IPS-NIHi7 (cell line): Measurements from ENCODE around the gene JPT2.
"Not testable (repeated sequence)": the region's sequence is repeated elsewhere in the genome, so short reads cannot be mapped to it uniquely, and the experiment has no call there.

Experiments
- DNase-seq: peaks from one replicate; pipeline ENCODE4 v3.0.0; 2012; ENCODE audit warnings: mixed read lengths; ENCODE audit errors: extremely low spot score

The JPT2 gene

DNA sequence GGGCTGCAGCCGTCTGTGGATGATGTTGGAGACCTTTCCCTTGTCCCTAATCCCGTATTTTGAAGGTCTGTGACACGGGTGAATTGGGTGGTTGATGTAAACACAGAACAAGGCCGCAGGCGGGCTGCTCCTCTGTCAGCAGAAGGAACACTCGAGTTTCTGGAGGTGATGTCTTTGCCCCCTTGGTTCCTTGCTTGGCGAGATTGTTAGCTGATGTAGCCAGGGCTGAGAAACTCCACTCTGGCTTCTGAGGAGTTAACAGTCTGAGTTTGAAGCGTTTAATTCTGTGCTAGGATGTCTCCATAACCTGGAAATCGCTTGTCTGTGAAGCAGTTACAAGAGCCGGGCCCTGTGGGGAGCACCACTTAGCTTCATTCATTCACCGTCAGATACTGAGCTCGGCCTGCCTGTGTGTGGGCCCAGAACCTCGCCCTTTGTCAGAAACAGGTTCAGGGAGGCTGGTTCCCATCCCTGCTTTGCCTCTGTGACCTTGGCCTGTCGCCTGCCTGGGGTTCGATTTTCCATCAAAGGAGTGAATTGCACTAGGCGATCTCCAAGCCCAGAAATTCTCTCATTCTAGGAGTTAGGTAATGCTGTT is 29.2 kb downstream of the JPT2 start:
- no peak for DNase-seq

DNA sequence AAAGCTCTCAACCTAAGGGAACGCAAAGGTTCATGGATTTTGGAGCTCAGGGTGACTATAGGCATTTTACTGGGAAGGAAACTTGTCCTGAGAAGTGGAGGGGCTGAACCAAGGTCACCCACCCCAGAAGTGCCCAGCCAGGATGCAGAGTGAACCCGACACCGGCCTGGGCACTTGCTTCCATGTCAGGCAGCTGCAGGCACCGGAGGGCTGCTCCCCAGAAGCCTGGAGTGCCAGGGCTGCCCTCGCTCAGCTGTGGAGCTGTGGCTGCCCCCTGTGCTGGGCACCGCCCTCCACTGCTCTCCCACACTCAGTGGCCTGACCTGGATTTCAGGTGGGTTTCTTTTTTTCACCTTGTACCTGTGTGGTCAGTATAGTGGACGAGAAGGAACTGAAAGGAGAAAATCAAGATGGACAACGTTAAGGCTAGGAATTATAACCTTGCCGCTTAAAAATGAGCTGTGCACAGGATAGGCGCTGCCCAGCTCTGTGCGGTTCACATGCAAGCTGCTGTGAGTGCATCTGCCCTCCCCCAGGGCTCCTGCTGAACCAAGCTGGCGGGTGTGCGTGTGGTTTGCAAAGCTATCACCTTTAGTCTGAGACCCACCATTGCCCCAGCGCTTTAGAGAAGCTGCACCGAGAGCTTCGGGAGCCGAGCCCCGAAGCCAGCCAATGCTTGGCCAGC is 30.1 kb downstream of the JPT2 start:
- DNase-seq = no peak

DNA sequence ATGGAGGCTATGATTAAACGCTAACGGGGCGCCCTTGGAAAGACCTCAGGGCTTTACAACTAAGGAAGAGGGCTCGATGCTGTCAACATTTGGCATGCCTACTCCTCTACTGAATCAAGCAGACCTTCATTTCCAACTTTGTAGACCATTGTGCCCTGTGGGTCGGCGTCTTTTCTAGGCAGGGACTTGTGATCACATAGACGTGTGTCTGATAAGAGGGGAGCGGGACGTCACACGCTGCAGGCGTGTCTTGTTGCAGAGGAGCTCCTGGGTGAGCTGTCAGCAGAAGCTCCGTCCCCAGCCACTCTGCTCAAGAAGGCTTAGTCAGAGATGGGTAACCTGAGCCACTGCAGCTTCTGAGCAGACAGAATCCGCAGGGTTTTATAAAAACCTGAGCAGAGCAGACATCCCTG is 30.7 kb downstream of the JPT2 start:
- DNase-seq = no peak

DNA sequence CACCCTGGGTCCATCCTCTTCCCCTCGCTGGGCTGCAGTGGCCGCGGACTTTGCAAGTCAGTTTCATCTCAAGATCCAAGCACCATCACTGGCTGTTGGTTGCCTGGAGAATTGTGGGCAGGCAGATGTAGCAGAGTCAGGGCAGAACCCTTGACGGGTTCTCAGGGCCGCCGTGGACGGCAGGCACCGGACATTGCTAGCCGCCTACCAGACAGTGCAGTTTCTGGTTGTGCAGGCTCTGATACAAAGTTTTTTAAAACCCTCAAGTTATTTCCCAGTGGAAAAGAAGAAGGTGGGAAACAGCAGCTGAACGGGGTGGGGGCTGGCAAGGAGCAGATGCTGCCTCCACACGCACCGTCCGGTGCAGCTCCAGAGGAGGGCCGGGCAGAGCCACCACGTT is 31.3 kb downstream of the JPT2 start:
- DNase-seq = no peak

DNA sequence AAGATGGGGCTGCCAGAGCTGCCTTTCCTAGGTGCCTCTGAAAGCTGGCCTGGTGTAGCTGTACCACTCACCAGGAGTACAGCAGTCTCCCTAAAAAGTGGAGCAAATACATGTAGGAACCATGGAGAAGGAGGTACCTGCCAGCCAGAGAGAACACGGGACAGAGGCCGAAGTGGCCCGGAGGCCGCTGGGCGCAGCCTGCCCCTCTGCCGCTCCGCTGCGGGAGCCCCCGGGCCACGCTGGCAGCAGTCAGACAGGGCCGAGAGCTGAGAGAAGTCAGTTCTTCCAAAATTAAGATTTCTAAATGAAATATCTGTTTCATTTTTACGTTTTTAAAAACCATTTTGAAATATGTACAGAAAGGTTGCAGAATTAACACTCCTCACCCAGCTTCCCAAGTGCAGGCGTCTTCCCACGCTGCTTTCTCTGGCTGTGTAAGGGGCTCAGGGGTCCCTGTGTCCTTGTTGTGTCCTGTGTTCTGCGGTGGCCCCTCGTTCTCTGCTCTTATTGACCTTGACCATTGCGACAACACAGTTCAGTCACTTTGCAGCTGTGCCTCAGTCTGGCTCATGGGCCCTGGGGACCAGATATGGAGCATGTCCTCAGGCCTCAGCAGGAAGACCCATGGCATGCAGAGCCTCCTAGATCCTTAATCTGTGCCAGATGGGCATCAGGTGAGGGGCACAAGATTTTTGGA is 32.9 kb downstream of the JPT2 start:
- no peak for DNase-seq

DNA sequence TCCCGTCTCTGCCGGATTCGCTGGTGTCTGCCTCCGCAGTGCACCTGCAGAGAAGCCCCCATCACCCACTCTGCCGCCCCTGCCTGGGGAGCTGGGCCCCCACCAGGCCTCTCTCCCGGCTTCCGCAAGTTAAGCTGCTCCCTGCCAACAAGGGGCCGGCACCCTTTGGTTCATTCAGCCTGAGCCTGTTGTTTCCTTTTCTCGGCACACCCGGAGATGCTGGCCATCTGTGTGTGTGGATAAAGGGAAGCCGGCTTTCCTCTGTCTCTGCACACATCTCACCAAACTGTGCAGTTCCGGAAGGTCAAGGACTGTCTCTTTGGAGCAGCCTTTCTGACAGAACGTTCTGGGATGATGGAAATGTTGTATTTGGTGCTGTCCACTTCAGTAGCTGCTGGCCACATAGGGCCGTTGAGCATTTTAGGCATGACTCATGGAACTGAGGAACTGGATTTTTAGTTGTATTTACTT is 34.7 kb downstream of the JPT2 start:
- DNase-seq = no peak

DNA sequence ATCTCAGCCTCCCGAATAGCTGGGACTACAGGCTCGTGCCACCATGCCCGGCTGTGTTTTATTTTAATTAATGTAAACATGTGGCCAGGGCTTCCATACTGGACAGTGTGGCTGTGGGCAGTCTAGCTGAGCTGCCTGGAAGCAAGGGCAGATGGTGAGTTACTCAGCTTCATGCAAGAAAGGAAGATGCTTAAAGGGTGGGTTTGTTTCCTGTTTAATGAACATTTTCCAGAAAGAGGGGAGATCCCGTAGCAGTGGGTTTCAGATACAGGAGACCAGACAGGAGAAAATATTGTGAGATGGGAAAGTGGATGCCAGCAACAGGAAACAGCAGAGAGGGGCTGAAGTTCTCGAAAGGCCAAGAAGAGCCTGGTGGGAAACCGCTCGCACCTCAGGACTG is 35.3 kb downstream of the JPT2 start:
- no peak for DNase-seq

DNA sequence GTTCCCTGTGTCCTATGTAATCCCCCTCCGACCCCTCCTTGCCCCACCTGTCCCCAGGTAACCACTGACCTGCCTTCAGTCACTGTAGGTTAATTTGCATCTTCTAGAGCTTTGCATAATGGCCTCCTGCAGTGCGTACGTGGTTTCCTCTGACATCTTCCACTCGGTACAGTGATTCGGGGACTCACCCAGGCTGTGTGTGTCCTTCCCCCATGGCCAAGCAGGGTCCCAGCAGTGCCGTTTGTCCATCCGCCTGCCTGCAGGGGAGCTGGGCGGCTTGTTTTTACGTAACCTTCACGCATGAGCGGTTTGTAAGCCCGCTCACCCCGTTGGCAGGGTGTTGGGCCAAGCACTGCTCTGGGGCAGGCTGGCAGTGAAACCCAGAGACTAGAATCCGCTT is 35.9 kb downstream of the JPT2 start:
- DNase-seq = no peak

DNA sequence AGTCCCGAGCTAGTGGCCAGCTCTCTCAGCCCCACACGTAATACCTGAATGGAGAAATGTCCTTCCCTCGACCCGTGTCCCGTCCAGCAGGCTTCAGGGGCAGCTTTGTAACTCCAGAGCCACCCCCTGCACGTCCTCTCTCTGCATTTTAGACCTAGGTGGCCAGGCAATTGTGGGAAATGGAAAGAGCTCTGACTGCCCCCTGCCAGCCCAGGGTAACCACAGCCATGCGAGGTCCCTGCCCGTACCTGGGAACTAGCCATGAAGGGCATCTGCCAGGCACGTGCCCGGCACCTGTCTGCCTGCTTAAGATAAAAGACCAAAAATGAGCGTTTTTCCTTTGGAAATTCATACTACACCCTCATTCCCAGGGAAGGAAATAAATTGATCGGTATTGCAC is 37.1 kb downstream of the JPT2 start:
- DNase-seq = no peak

DNA sequence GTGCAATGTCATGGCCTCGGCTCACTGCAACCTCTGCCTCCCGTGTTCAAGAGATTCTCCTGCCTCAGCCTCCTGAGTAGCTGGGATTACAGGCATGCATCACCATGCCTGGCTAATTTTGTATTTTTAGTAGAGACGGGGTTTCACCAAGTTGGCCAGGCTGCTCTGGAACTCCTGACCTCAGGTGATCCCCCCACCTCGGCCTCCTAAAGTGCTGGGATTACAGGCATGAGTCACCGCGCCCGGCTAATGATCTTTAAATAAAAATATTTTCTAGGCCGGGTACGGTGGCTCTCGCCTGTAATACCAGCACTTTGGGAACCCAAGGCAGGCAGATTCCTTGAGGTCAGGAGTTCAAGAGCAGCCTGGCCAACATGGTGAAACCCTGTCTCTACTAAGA is 40.2 kb downstream of the JPT2 start:
- DNase-seq = not testable (repeated sequence)

DNA sequence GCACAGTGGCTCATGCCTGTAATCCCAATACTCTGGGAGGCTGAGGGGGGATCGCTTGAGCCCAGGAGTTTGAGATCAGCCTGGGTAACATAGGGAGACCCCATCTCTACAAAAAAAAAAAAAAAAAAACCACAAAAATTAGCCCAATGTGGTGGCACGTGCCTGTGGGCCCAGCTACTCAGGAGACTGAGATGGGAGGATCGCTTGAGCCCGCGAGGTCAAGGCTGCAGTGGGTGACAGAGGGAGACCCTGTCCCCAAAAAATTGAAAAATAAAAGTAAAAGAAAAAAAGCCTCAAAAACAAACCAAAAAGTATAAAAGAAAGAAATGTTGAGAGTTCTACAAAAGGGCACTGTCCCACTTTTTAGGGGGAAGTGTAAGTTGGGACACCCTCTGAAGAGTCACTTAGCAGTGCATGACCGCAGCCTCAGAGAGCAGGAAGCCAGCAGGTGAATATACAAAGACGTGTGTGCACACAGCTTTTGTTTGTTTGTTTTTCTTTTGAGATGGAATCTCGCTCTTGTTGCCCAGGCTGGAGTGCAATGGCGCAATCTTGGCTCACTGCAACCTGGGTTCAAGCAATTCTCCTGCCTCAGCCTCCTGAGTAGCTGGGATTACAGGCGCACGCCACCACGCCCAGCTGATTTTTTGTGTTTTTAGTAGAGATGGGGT is 41.6 kb downstream of the JPT2 start:
- not testable (repeated sequence) for DNase-seq

DNA sequence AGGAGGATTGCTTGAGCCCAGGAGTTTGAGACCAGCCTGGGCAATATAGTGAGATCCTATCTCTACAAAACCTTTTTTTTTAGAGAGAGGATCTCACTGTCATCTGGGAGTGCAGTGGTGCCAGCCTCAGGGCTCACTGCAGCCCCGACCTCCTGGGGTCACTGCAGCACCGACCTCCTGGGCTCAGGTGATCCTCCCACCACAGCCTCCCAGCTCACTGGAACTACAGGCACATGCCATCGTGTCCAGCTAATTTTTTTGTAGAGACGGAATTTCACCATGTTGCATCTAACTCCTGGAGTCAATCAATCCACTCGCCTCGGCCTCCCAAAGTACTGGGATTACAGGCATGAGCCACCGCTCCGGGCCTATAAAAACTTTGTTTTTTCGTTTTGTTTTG is 43.3 kb downstream of the JPT2 start:
- DNase-seq = no peak

DNA sequence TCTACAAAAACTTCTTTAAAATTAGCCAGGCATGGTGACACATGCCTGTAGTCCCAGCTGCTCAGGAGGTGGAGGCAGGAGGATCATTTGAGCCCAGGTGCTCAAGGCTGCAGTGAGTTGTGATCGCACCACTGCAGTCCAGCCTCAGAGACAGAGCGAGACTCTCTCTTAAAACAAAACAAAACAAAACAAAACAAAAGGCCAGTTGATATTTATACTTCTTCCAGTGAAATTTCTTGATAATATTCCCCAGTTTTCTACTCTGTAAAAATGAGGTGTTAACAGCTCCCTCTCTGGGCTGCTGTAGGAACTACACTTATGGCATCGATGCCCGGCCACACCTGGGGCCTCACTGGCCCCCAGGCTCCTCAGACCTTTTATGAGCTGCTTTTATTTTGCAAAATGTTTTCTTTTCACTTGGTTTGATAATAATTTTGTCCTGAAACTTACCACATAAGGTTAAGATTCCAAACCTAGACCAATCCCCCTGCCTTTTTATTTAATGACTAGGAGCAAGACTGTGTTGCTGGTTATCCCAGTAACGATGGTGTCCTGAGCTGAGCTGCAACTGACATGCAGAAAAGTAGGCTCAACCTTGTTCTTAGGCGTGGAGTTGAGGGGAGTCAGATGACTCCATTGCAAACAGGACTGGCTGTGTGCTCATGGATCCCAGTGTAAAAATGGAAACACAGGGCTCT is 45.5 kb downstream of the JPT2 start:
- DNase-seq = peak; percentile 78

DNA sequence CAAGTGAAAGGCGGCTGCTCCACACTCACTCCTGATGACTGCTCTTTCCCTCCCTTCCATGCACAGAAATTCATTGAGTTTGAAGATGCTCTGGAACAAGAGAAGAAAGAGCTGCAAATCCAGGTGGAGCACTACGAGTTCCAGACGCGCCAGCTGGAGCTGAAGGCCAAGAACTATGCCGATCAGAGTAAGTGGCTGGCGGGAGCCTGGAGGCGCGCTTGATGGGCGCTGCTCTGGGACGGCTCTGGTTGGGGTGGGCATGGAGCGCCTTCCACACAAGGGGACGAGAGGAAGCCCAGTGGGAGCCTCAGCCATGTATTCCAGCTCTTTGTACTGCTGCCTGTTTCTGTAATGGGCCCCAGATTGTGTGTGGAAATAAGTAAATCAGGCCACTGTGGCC is 46.4 kb downstream of the JPT2 start:
- no peak for DNase-seq

DNA sequence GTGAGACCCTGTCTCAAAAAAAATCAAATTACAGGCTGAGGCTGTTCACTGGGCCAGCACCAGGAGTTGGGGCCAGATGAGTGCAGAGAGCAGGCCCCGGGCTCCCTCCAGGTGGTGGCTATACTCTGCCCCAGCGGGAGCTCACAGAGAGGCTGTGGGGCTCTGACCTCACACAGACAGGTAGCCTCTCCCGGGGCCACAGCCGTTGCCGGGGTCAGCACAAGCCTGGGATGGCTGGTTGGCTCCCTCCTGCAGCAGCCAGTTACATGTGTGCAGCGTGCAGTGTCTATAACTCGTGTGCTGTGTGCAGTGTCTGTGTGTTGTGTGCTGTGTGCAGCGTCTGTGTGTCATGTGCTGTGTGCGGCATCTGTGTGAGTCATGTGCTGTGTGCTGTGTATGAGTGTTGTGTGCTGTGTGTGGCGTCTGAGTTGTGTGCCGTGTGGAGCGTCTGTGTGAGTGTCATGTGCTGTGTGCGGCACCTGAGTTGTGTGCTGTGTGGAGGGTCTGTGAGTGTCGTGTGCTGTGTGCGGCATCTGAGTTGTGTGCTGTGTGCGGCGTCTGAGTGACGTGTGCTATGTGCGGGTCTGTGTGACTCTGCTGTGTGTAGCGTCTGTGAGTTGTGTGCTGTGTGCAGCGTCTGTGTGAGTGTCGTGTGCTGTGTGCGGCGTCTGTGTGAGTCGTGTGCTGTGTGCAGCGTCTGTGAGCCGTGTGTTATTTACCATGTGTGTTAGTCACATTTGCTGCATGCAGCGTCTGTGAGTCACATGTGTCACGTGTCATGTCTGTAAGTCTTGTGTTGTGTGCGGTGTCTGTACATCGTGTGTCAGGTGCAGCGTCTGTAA is 48.8 kb downstream of the JPT2 start:
- no peak for DNase-seq

DNA sequence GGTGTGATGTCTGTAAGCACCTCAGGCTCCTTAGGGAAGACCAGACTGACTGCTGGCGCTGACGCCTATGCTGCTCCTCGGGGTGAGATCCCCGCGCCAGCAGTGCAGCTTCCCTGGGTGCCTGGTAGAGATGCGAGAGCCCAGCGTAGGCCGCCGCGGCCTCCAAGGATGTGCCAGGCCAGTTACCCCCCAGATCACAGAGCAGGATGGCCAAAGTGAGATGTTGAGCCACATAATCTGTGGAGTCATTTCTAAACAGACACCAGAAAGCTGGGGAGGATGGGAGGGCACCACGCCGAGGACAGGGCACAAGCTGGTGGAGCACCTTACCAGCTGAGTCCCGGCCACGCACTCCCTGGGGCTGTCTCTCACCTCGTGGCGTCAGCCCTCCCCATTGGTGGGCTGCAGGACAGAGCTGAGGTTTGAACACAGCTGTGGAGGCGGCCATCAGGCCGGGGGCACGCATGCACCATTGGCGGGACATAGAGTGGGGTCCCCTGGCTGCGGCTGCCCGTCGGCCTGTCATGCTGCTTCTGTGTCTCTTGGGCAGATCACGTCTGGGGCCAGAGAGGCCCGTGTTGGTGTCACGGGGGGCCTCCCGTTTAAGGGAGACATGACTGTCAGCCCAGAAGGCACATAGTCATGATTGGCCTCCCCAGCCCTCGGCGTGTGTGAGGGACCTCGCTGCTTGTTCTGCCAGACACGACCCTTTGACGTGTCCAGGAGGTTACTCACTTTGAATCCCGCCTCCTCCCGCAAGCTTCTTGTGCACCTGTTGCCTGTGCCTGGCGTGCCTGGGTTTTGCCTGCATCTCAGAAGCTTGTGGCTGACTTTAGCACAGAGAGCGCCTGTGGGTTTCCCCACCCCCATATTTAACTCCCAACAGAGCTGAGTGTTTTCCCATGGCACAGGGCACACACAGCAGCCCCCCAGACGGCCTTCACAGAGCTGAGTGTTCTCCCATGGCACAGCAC is 49.9 kb downstream of the JPT2 start:
- no peak for DNase-seq

DNA sequence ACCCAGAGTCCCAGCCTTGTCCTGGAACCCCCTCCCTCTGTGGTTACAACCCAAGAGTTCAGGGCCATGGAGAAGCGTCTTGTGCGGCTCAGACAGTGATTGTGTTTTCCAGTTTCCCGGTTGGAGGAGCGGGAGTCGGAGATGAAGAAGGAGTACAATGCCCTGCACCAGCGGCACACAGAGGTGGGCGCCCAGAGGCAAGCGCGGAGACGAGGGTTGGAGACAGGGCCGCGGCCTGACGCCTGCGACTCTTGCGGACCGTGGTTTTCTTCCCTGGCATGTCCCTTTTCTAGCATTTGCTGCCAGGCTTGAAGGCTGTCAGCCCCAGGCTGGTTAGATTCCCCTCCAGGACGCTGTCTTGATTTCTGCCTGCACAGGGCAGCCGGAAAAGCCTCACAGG is 50.9 kb downstream of the JPT2 start:
- DNase-seq = no peak

DNA sequence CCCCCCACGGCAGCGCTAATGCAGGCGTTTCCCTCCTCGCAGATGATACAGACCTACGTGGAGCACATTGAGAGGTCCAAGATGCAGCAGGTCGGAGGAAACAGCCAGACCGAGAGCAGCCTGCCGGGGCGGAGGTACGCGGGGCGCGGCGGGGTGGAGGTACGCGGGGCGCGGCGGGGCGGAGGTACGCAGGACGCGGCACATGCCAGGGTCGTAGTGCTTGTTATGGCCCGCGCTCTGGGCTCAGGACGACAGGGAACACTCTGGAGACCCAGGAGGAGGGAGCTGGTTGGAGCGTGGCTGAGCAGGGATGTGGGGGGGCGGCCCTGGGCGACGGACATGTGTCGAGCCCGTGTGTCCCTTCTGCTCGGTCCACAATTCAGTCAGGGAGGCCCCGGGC is 51.4 kb downstream of the JPT2 start:
- no peak for DNase-seq

DNA sequence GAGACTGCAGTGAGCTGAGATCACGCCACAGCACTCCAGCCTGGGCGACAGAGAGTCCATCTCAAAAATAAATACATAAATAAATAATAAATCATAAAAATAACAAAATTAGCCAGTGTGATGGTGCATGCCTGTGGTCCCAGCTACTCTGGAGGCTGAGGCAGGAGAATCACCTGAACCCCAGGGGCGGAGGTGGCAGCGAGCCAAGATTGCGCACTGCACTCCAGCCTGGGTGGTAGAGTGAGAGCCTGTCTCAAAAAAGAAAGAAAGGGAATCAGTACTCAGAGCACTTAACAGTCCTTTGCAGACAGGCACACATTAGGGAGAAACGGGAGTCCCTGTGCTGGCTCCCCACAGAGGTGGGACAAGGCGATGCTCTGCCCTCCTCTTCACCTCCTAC is 53.0 kb downstream of the JPT2 start:
- no peak for DNase-seq

DNA sequence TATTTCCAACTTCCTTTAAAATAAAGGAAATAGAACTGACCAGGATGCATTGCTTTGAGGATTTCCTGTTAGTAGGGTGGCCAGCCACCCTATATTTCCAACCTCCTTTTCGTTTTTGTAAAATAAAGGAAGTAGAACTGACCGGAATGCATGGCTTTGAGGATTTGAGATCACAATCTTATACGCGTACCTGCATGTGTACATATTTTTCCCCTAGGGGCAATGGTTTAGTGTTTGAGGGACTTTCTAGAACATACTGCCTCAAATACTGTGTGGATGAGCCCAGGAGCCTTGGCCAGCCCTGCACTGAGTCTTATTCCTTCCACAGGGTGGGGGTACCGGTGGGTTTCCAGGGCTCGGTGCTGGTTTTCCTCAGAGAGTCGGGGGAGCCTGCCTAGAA is 53.5 kb downstream of the JPT2 start:
- no peak for DNase-seq
